H1 (cell line): ENCODE results near the gene UBE2M. TPM values are rescaled to one million over a fixed set of nuclear protein-coding genes. Genes with fewer than 3 reads are reported as not detected.
A peak's percentile ranks its signal among the peaks of the same experiment; 100 is the strongest.

Source experiments
- CTCF ChIA-PET: fragments of 300-600 bp; sonication (Branson Sonifier 250); formaldehyde crosslinking; loops from one replicate; lab custom pipeline; 2021; ENCODE audit not compliant: partially characterized antibody; lab: Charles Lee
- POLR2A ChIA-PET: fragments of 300-600 bp; sonication (Branson Sonifier 250); formaldehyde crosslinking; loops from one replicate; lab custom pipeline; 2021; ENCODE audit warnings: inconsistent platforms; ENCODE audit not compliant: partially characterized antibody; lab: Charles Lee
- DNase-seq, 2 experiments: peaks; one replicate each; pipeline versions ENCODE4 v3.0.0 to v3.0.0-alpha.2; 2010 to 2022; ENCODE audit warnings: low spot score in 2 of 2, low read depth in 1 of 2, mixed read lengths in 1 of 2
- FAIRE-seq: peaks from 2 replicates; lab custom pipeline; 2011; peaks lifted over from hg19 to GRCh38; lab: Jason Lieb, UNC
- H2AFZ ChIP-seq: 2 replicates; pipeline ENCODE4 v1.8.1; 2012; ENCODE audit warnings: low read length, inconsistent platforms
- H2AK5ac ChIP-seq: 2 replicates; pipeline ENCODE4 v1.6.1; 2013; ENCODE audit warnings: low read depth, low read length
- H2BK120ac ChIP-seq: replicated peaks from 2 replicates; pipeline ENCODE3; 2013; ENCODE audit warnings: low read depth, low read length, inconsistent platforms
- H2BK12ac ChIP-seq: 2 replicates; pipeline ENCODE4 v1.6.1; 2013; ENCODE audit warnings: low read depth, low read length
- H2BK15ac ChIP-seq: 2 replicates; pipeline ENCODE4 v1.6.1; 2013; ENCODE audit warnings: low read length
- H2BK20ac ChIP-seq: 2 replicates; pipeline ENCODE4 v1.6.1; 2013; ENCODE audit warnings: low read length
- H2BK5ac ChIP-seq: 2 replicates; pipeline ENCODE4 v1.6.1; 2013; ENCODE audit warnings: low read depth, low read length
- H3K14ac ChIP-seq: 2 replicates; pipeline ENCODE4 v1.6.1; 2013; ENCODE audit warnings: inconsistent platforms; ENCODE audit not compliant: insufficient read length
- H3K18ac ChIP-seq: 2 replicates; pipeline ENCODE4 v1.6.1; 2013; ENCODE audit warnings: low read length; ENCODE audit errors: extremely low read depth
- H3K23ac ChIP-seq: 2 replicates; pipeline ENCODE4 v1.6.1; 2013; ENCODE audit warnings: inconsistent platforms; ENCODE audit not compliant: insufficient read length
- H3K23me2 ChIP-seq: 2 replicates; pipeline ENCODE4 v1.6.1; 2013; ENCODE audit warnings: low read depth, low read length
- H3K27ac ChIP-seq: 2 replicates; pipeline ENCODE4 v1.6.1; 2011; ENCODE audit warnings: low read depth, low read length, inconsistent platforms
- H3K27me3 ChIP-seq, 4 experiments: replicated peaks in 1 of 4; 1 replicate in 1 of 4; 2 replicates in 3 of 4; pipeline versions ENCODE4 v1.6.1 to v1.8.1; 2011 to 2013; ENCODE audit warnings: low read length in 3 of 4, mild to moderate bottlenecking in 3 of 4, inconsistent platforms in 2 of 4, mixed read lengths in 2 of 4, moderate library complexity in 1 of 4; ENCODE audit not compliant: control insufficient read depth in 3 of 4, insufficient read depth in 3 of 4; ENCODE audit errors: extremely low read depth in 1 of 4
- H3K36me3 ChIP-seq, 4 experiments: 2 replicates each; pipeline versions ENCODE4 v1.6.1 to v1.8.1; 2011 to 2013; ENCODE audit warnings: mild to moderate bottlenecking in 4 of 4, low read length in 3 of 4, moderate library complexity in 2 of 4, control low read depth in 1 of 4, inconsistent platforms in 1 of 4; ENCODE audit not compliant: insufficient read depth in 4 of 4, control insufficient read depth in 2 of 4
- H3K4ac ChIP-seq: replicated peaks from 2 replicates; pipeline ENCODE3; 2013; ENCODE audit warnings: low read length, low read depth, mixed read lengths, inconsistent platforms; ENCODE audit not compliant: insufficient read length
- H3K4me1 ChIP-seq, 4 experiments: replicated peaks in 1 of 4; 1 replicate in 1 of 4; 2 replicates in 3 of 4; pipeline versions ENCODE4 v1.6.1 to v1.8.1; 2011 to 2013; ENCODE audit warnings: low read length in 3 of 4, inconsistent platforms in 2 of 4, mixed read lengths in 1 of 4; ENCODE audit not compliant: insufficient read depth in 4 of 4, control insufficient read depth in 3 of 4
- H3K4me2 ChIP-seq, 2 experiments: 2 replicates each; pipeline versions ENCODE4 v1.6.1 to v1.8.1; 2011 to 2013; ENCODE audit warnings: low read depth in 2 of 2, low read length in 2 of 2, control low read depth in 1 of 2, inconsistent platforms in 1 of 2, mild to moderate bottlenecking in 1 of 2; ENCODE audit not compliant: insufficient read depth in 1 of 2
- H3K4me3 ChIP-seq, 4 experiments: fragments of 200-600, 300-600 bp in 1 of 4; sonication (generic), shearing (Covaris generic), sonication (Bioruptor Twin) in 1 of 4; 2 replicates each; pipeline versions ENCODE4 v1.5.1 to v1.8.1; 2011 to 2016; ENCODE audit warnings: low read length in 4 of 4, low read depth in 3 of 4, control low read depth in 2 of 4, inconsistent platforms in 2 of 4, mild to moderate bottlenecking in 2 of 4, mixed read lengths in 1 of 4, moderate library complexity in 1 of 4; ENCODE audit not compliant: insufficient read depth in 2 of 4; ENCODE audit errors: extremely low read depth in 1 of 4
- H3K56ac ChIP-seq: replicated peaks from 2 replicates; pipeline ENCODE3; 2013; ENCODE audit warnings: low read depth, mild to moderate bottlenecking, mixed read lengths, low read length, inconsistent platforms; ENCODE audit not compliant: insufficient read length
- H3K79me1 ChIP-seq: 2 replicates; pipeline ENCODE4 v1.6.1; 2013; ENCODE audit warnings: low read depth, low read length, control low read depth
- H3K79me2 ChIP-seq, 2 experiments: 2 replicates each; pipeline versions ENCODE4 v1.6.1 to v1.8.1; 2012 to 2013; ENCODE audit warnings: low read length in 2 of 2, mild to moderate bottlenecking in 2 of 2, inconsistent platforms in 1 of 2; ENCODE audit not compliant: insufficient read depth in 2 of 2, control insufficient read depth in 1 of 2
- H3K9ac ChIP-seq, 4 experiments: replicated peaks in 1 of 4; 1 replicate in 1 of 4; 2 replicates in 3 of 4; pipeline versions ENCODE4 v1.6.1 to v1.8.1; 2011 to 2013; ENCODE audit warnings: low read depth in 3 of 4, low read length in 3 of 4, control low read depth in 2 of 4, mild to moderate bottlenecking in 2 of 4, moderate library complexity in 2 of 4, inconsistent platforms in 1 of 4; ENCODE audit errors: extremely low read depth in 1 of 4
- H3K9me3 ChIP-seq, 2 experiments: 2 replicates each; pipeline versions ENCODE4 v1.6.1 to v1.8.1; 2012 to 2013; ENCODE audit warnings: mild to moderate bottlenecking in 2 of 2, moderate library complexity in 2 of 2, control low read depth in 1 of 2, inconsistent platforms in 1 of 2, low read depth in 1 of 2, low read length in 1 of 2, mixed read lengths in 1 of 2; ENCODE audit not compliant: insufficient read depth in 2 of 2
- H4K20me1 ChIP-seq, 2 experiments: replicated peaks in 1 of 2; 2 replicates each; pipeline versions ENCODE3 to v1.8.1; 2011 to 2013; ENCODE audit warnings: inconsistent platforms in 2 of 2, low read length in 2 of 2, mild to moderate bottlenecking in 1 of 2; ENCODE audit not compliant: insufficient read depth in 2 of 2, control insufficient read depth in 1 of 2
- H4K5ac ChIP-seq: 2 replicates; pipeline ENCODE4 v1.6.1; 2013; ENCODE audit warnings: low read length, low read depth, mixed read lengths, inconsistent platforms; ENCODE audit not compliant: insufficient read length
- H4K8ac ChIP-seq: 2 replicates; pipeline ENCODE4 v1.8.0; 2013; ENCODE audit warnings: mild to moderate bottlenecking, moderate library complexity, low read length, inconsistent platforms; ENCODE audit not compliant: insufficient read depth; ENCODE audit errors: extremely low read depth
- H4K91ac ChIP-seq: replicated peaks from 2 replicates; pipeline ENCODE3; 2013; ENCODE audit warnings: low read length, mixed read lengths, inconsistent platforms; ENCODE audit not compliant: insufficient read length
- BACH1 ChIP-seq: IDR thresholded peaks from 2 replicates; pipeline ENCODE4 v1.6.1; 2012; ENCODE audit warnings: low read length, improper control_type of control experiment
- CEBPB ChIP-seq: IDR thresholded peaks from 2 replicates; pipeline ENCODE4 v1.6.1; 2012; ENCODE audit warnings: low read depth, low read length
- CHD1 ChIP-seq: IDR thresholded peaks from 2 replicates; pipeline ENCODE4 v1.6.1; 2012; ENCODE audit warnings: low read depth, low read length, improper control_type of control experiment
- EZH2 ChIP-seq: fragments of 200-600 bp; sonication (generic); IDR thresholded peaks from 2 replicates; pipeline ENCODE4 v1.7.1; 2012; ENCODE audit warnings: low read depth, mild to moderate bottlenecking, moderate library complexity, low read length, inconsistent platforms; ENCODE audit not compliant: severe bottlenecking
- GTF2F1 ChIP-seq: IDR thresholded peaks from 2 replicates; pipeline ENCODE4 v1.6.1; 2012; ENCODE audit warnings: low read depth, low read length, improper control_type of control experiment, borderline replicate concordance
- PHF8 ChIP-seq: fragments of 200-600 bp; sonication (generic); conservative IDR thresholded peaks from 2 replicates; pipeline ENCODE4 v1.7.1; 2012; ENCODE audit warnings: low read depth, mild to moderate bottlenecking, inconsistent platforms, low read length, moderate library complexity
- RNF2 ChIP-seq: fragments of 200-900, 300-1000 bp; sonication (generic); IDR thresholded peaks from 2 replicates; pipeline ENCODE4 v1.7.1; 2016; ENCODE audit warnings: borderline replicate concordance, low read depth, mild to moderate bottlenecking, antibody characterized with exemption, low read length; ENCODE audit not compliant: poor library complexity, severe bottlenecking; ENCODE audit errors: missing control alignments
- SRF ChIP-seq: IDR thresholded peaks from 2 replicates; pipeline ENCODE4 v1.6.1; 2011; ENCODE audit warnings: mild to moderate bottlenecking, low read depth, low read length, moderate library complexity
- TCF12 ChIP-seq: IDR thresholded peaks from 2 replicates; pipeline ENCODE4 v1.6.1; 2011; ENCODE audit warnings: low read depth, mild to moderate bottlenecking, low read length
- TEAD4 ChIP-seq: IDR thresholded peaks from 2 replicates; pipeline ENCODE4 v1.6.1; 2012; ENCODE audit warnings: low read depth, low read length, inconsistent platforms, mixed read lengths
- WGBS, 2 experiments: shearing (Covaris generic) in 1 of 2; methylation state at CpG; one replicate each; pipeline versions ENCODE4 v1.1.6 to v1.1.7; 2013 to 2015; ENCODE audit warnings: low lambda C conversion rate in 2 of 2, mixed read lengths in 2 of 2, inconsistent platforms in 1 of 2, low coverage in 1 of 2, missing lambda C conversion rate in 1 of 2; ENCODE audit not compliant: insufficient replicate concordance in 2 of 2, insufficient coverage in 1 of 2, insufficient read length in 1 of 2; ENCODE audit errors: extremely low coverage in 1 of 2, missing lambda C conversion rate in 1 of 2; 5-methylcytosine and 5-hydroxymethylcytosine counted together
- polyA plus RNA-seq, 7 experiments: library from polyadenylated mRNA; depleted of rRNA in 3 of 7; stranded (reverse) in 5 of 7; unstranded in 2 of 7; fragments of >200 nt in 5 of 7; fragments of 200-250 nt in 2 of 7; gene quantifications; 1 replicate in 5 of 7; 2 replicates in 1 of 7; 4 replicates in 1 of 7; pipeline versions ENCODE4 v1.2.1 to v1.2.3, GENCODE V29; 2011 to 2013; ENCODE audit warnings: missing spikeins in 2 of 7, mixed read lengths in 2 of 7
- total RNA-seq: library from RNA; stranded (reverse); fragmentation: NEBNext Ultra II Directional; extraction: Animal tissue kit (Norgen Biotek cat#: 25700); gene quantifications from 2 replicates; pipeline ENCODE4 v1.2.1, GENCODE V29; 2021

UBE2M gene
- total and polyA plus RNA-seq, 2 of the 8 experiments (the other 6 are each of a cell fraction or from before 2014, with no cell fraction given), result 93.8 to 114 TPM

GRCh38 chr19:58513694-58514563 is 44.5 kb downstream of the UBE2M start:
- 20% methylated on average over 45 of the region's 66 CpGs; no CpG with 5 or more reads in 1 of the 2 experiments for WGBS, 2 experiments
- CTCF ChIA-PET, result interaction anchor here (0.6 to 1.8 kb wide), 11 partner anchors 13 to 161 kb away, joined by 3 to 10 read pairs (median 4); partner anchors contain the start of genes A1BG, UBE2M and ZNF446
- Histone ChIP-seq H2BK5ac (peak overlapping the region; percentile 80), H4K20me1 (peaks cover 2 to 9% of the 10 kb centered on the region in 2 experiments), H3K4ac (peak overlapping the region; percentile 41), H3K79me2 (peaks cover 0 to 17% of the 10 kb centered on the region in 2 experiments; a peak in 1 of 4 replicates), H2BK120ac (no peak overlapping the region), H3K23ac (no peak overlapping the region), H4K91ac (peak overlapping the region; percentile 97), H3K79me1 (peaks cover 5% of the 10 kb centered on the region), H3K36me3 (peaks cover 0 to 9% (median 2%) of the 10 kb centered on the region in 4 experiments; a peak in 2 of 8 replicates), H3K27ac (peak overlapping the region; percentile 56; the same call in 1 of the 2 replicates), H3K9me3 (no peaks in the 10 kb centered on the region), H3K56ac (peak overlapping the region; percentile 36), H4K8ac (peak overlapping the region; percentile 96), H2BK12ac (no peak overlapping the region), H2AK5ac (peak overlapping the region; percentile 29; the same call in 1 of the 2 replicates), H2BK20ac (no peak overlapping the region), H3K27me3 (no peaks in the 10 kb centered on the region), H4K5ac (peak overlapping the region; percentile 75), H2AFZ (peak overlapping the region; percentile 69; the same call in 1 of the 2 replicates), H3K4me3 (peak overlapping the region; percentile 37 to 70 (median 52)), H3K4me1 (peaks cover 0 to 28% (median 16%) of the 10 kb centered on the region in 4 experiments; a peak in 6 of 7 replicates), H3K14ac (no peak overlapping the region), H3K18ac (peak overlapping the region; percentile 67; the same call in 1 of the 2 replicates), H3K4me2 (peak overlapping the region; percentile 58 to 93), H2BK15ac (no peak overlapping the region), H3K23me2 (peaks cover 11% of the 10 kb centered on the region), H3K9ac (peak overlapping the region in 3 of 4 experiments; percentile 24 to 74 (median 60); a peak in 5 of 7 replicates)
- FAIRE-seq (no peak), DNase-seq (peak; percentile 92 to 97)
- POLR2A ChIA-PET, result interaction anchor here (0.5 to 21.3 kb wide), 10 partner anchors 9 to 202 kb away, joined by 3 to 650 read pairs (median 3); partner anchors contain the start of genes CHMP2A, TRIM28, UBE2M and ZNF837
- TF ChIP-seq CEBPB, result no peak
- TF ChIP-seq PHF8, result 0 out of 2 replicates have a peak, but pooled peaks have one; percentile 16
- TF ChIP-seq RNF2, result no peak
- no peak for TF ChIP-seq GTF2F1
- no peak for TF ChIP-seq CHD1
- no peak for TF ChIP-seq TCF12
- peak; percentile 61; the same call in 1 of the 2 replicates for TF ChIP-seq TEAD4
- no peak for TF ChIP-seq SRF
- TF ChIP-seq EZH2, result no peak
- TF ChIP-seq BACH1, result peak; percentile 58; the same call in 1 of the 2 replicates
